Transverse colon (tissue), 4 donors: ENCODE results near the gene NFAT5. TPM values are rescaled to one million over a fixed set of nuclear protein-coding genes. Genes with fewer than 3 reads are reported as not detected.

Experiments used
- DNase-seq: peaks from one replicate; pipeline ENCODE4 v3.0.0-alpha.2; 2019
- H3K27ac ChIP-seq, 4 donors: fragments of 200-600 bp; sonication (generic); 2 replicates each; pipeline ENCODE4 v1.5.1; 2016 to 2018; ENCODE audit warnings: inconsistent platforms in 4 of 4
- H3K27me3 ChIP-seq: fragments of 200-600 bp; sonication (generic); 2 replicates; pipeline ENCODE4 v1.5.1; 2017; ENCODE audit warnings: inconsistent platforms
- H3K36me3 ChIP-seq, 4 donors: fragments of 200-600 bp; sonication (generic); 2 replicates each; pipeline ENCODE4 v1.5.1; 2017 to 2019; ENCODE audit warnings: inconsistent platforms in 4 of 4
- H3K4me1 ChIP-seq, 4 donors: fragments of 200-600 bp; sonication (generic); 2 replicates each; pipeline ENCODE4 v1.5.1; 2017 to 2020; ENCODE audit warnings: inconsistent platforms in 4 of 4
- H3K4me3 ChIP-seq, 4 donors: fragments of 200-600 bp; sonication (generic); 1 replicate in 1 of 4; 2 replicates in 3 of 4; pipeline versions ENCODE4 v1.5.1 to v1.6.1; 2017 to 2019; ENCODE audit warnings: inconsistent platforms in 4 of 4
- H3K9me3 ChIP-seq, 2 donors: fragments of 200-600 bp; sonication (generic); 2 replicates each; pipeline ENCODE4 v1.5.1; 2017 to 2019; ENCODE audit warnings: inconsistent platforms in 2 of 2
- EP300 ChIP-seq: sonication (generic); formaldehyde crosslinking; IDR thresholded peaks from one replicate; pipeline ENCODE4 v1.6.1; 2017; ENCODE audit warnings: antibody characterized with exemption, low read depth
- POLR2A ChIP-seq: fragments of 450-650 bp; IDR thresholded peaks from one replicate; pipeline ENCODE4 v1.6.1; 2016; ENCODE audit warnings: antibody characterized with exemption, mild to moderate bottlenecking, moderate library complexity
- POLR2AphosphoS5 ChIP-seq, 3 donors: sonication (generic); formaldehyde crosslinking; IDR thresholded peaks; one replicate each; pipeline ENCODE4 v1.6.1; 2016; ENCODE audit warnings: antibody characterized with exemption in 3 of 3
- WGBS, 2 donors: methylation state at CpG; one replicate each; pipeline ENCODE4 v1.1.5; 2018; ENCODE audit warnings: low coverage in 1 of 2; 5-methylcytosine and 5-hydroxymethylcytosine counted together
- in situ Hi-C, 4 donors: fragments of 200-750 bp; cut with MboI; loops; one replicate each; pipeline versions ENCODE4 v1.15.0 to v1.15.1; 2017; ENCODE audit warnings: low sequenced_read_pairs in 3 of 4, low pct_ligation_motif_present in 1 of 4, low pct_unique_long_range_greater_than_20kb in 1 of 4
- intact Hi-C: fragments of 100-400 bp; cut with DNase I; formaldehyde crosslinking; loops from one replicate; pipeline ENCODE4 v1.15.1; 2023; ENCODE audit warnings: low total_unique reads
- small RNA-seq, 4 donors: library from RNA; depleted of rRNA; stranded (forward); fragments of <200 nt; gene quantifications; one replicate each; pipeline ENCODE3, GENCODE V24; 2016
- total RNA-seq, 4 donors: library from RNA; depleted of rRNA; stranded (reverse); fragments of >200 nt; gene quantifications; one replicate each; pipeline ENCODE4 v1.1.0, GENCODE V29; 2016
- TF ChIP-seq, protein P1 (sequence below), 5 experiments: fragments of 200-600 bp in 3 of 5; fragments of 450-650 bp in 2 of 5; sonication (generic) in 3 of 5; IDR thresholded peaks; 1 replicate in 2 of 5; 2 replicates in 3 of 5; pipeline ENCODE4 v1.5.1; 2016 to 2017; ENCODE audit warnings: antibody characterized with exemption in 5 of 5, inconsistent platforms in 3 of 5, mild to moderate bottlenecking in 2 of 5, moderate library complexity in 1 of 5

NFAT5 gene
- total RNA-seq, 4 donors from 2014 or later: 37.3 to 131 (median 88.8) TPM

DNA sequence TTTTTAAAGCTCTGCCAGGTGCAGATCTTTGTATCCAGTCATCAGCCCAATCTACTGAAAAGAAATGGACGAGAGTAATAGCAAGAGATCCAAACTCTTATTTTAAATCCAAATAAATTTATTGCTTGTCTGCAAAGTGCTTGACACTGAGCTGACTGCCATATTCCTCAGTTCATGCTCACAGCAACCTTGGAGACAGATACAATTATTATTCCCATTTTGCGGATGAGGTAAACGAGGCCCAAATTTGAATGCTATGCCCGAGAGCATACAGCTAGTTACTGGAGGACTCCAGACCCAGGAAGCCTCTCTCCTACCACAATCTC lies 188.3 kb downstream of the NFAT5 start:
- peaks cover 0 to 20% (median 15%) of the 10 kb centered on the region in 4 donors for H3K4me1 ChIP-seq
- no peaks in the 10 kb centered on the region for H3K27me3 ChIP-seq
- TF ChIP-seq, protein P1, sequence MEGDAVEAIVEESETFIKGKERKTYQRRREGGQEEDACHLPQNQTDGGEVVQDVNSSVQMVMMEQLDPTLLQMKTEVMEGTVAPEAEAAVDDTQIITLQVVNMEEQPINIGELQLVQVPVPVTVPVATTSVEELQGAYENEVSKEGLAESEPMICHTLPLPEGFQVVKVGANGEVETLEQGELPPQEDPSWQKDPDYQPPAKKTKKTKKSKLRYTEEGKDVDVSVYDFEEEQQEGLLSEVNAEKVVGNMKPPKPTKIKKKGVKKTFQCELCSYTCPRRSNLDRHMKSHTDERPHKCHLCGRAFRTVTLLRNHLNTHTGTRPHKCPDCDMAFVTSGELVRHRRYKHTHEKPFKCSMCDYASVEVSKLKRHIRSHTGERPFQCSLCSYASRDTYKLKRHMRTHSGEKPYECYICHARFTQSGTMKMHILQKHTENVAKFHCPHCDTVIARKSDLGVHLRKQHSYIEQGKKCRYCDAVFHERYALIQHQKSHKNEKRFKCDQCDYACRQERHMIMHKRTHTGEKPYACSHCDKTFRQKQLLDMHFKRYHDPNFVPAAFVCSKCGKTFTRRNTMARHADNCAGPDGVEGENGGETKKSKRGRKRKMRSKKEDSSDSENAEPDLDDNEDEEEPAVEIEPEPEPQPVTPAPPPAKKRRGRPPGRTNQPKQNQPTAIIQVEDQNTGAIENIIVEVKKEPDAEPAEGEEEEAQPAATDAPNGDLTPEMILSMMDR (IDR thresholded peaks at IDR 0.05): no peak
- TF ChIP-seq POLR2A: no peak
- no peak for TF ChIP-seq EP300
- TF ChIP-seq POLR2AphosphoS5 (IDR thresholded peaks at IDR 0.05): no peak
- in situ Hi-C loops: loop anchor here in 2 of 4 donors (10.0 kb wide), 2 partner anchors 49 to 359 kb away; no protein-coding TSS in a partner anchor
- DNase-seq: no peak
- peak overlapping the region; percentile 60 to 83 (median 80) for H3K27ac ChIP-seq
- WGBS, 2 donors: 7 to 14% methylated on average over 1 to 4 of the region's 4 CpGs
- intact Hi-C loops: no loop called here
- peaks cover 0 to 20% (median 7%) of the 10 kb centered on the region in 4 donors for H3K36me3 ChIP-seq
- H3K9me3 ChIP-seq: no peaks in the 10 kb centered on the region
- peak overlapping the region; percentile 49 to 74 (median 60) for H3K4me3 ChIP-seq

Small RNAs within 50 kb of the gene (small RNA-seq; reads per million reads assigned to genes)
- gene MIR1538: 0 reads per million in 4 donors

Other genes with a start within 250 kb of the NFAT5 start
- gene PDF, start 235.4 kb upstream of the NFAT5 start, total RNA-seq: 10 to 100 TPM in 2 of 4 donors, 1 to 10 TPM in 2; 2.2 to 19.5 (median 8.8) TPM
- 10 to 100 TPM; 29.5 to 52.0 (median 48.3) TPM for gene COG8, start 226.4 kb upstream of the NFAT5 start, total RNA-seq
- gene NIP7, start 226.2 kb upstream of the NFAT5 start, total RNA-seq: 10 to 100 TPM in 2 of 4 donors, 1 to 10 TPM in 2; 1.8 to 17.3 (median 8.9) TPM
- gene TMED6, start 214.2 kb upstream of the NFAT5 start, total RNA-seq: 1 to 10 TPM in 2 of 4 donors, not detected in 2; 5.7 to 6.8 TPM
- 100 to 1,000 TPM in 1 of 4 donors, 10 to 100 TPM in 2, 1 to 10 TPM in 1; 8.6 to 104 (median 17.3) TPM for gene TERF2, start 180.0 kb upstream of the NFAT5 start, total RNA-seq
- 10 to 100 TPM; 30.3 to 60.5 (median 42.4) TPM for gene CYB5B, start 141.3 kb upstream of the NFAT5 start, total RNA-seq
- 100 to 1,000 TPM in 3 of 4 donors, 1 to 10 TPM in 1; 9.0 to 296 (median 165) TPM for gene NQO1, start 160.6 kb downstream of the NFAT5 start, total RNA-seq
- gene NOB1, start 189.0 kb downstream of the NFAT5 start, total RNA-seq: 10 to 100 TPM; 21.2 to 60.2 (median 34.0) TPM
- gene WWP2, start 196.4 kb downstream of the NFAT5 start, total RNA-seq: 100 to 1,000 TPM in 1 of 4 donors, 10 to 100 TPM in 3; 66.8 to 157 (median 73.7) TPM